GM18868 (cell line): ENCODE data around the gene KLRC4.
A peak's percentile ranks its signal among the peaks of the same experiment; 100 is the strongest.
"Not testable (repeated sequence)": the region's sequence is repeated elsewhere in the genome, so short reads cannot be mapped to it uniquely, and the experiment has no call there.

Experiments
- ATAC-seq: cut with Tn5 transposase; IDR thresholded peaks from one replicate; pipeline ENCODE4 v1.9.1; 2021; ENCODE audit warnings: mild to moderate bottlenecking, moderate library complexity; ENCODE audit not compliant: unreplicated experiment

KLRC4 gene

GRCh38 chr12:10398168-10398567 is 11.4 kb downstream of the KLRC4 start:
- no peak for ATAC-seq

- no peak for ATAC-seq
Measured at GRCh38 chr12:10397296-10397695, 12.3 kb downstream of the KLRC4 start.

- not testable (repeated sequence) for ATAC-seq
Measured at GRCh38 chr12:10396176-10396575, 13.4 kb downstream of the KLRC4 start.

GRCh38 chr12:10395390-10395998 is 14.1 kb downstream of the KLRC4 start:
- ATAC-seq = peak; percentile 73

- not testable (repeated sequence) for ATAC-seq
Measured at GRCh38 chr12:10394531-10395152, 14.9 kb downstream of the KLRC4 start.

- ATAC-seq = no peak
Measured at GRCh38 chr12:10393291-10393690, 16.3 kb downstream of the KLRC4 start.

GRCh38 chr12:10392394-10392930 is 17.1 kb downstream of the KLRC4 start:
- ATAC-seq = peak; percentile 76

- ATAC-seq = not testable (repeated sequence)
Measured at GRCh38 chr12:10390991-10391390, 18.6 kb downstream of the KLRC4 start.

- ATAC-seq = no peak
Measured at GRCh38 chr12:10389904-10390303, 19.7 kb downstream of the KLRC4 start, which contains the start of gene KLRK1. Gene KLRK1 (minus strand): TSS chr12:10390041. CDS start chr12:10388810, 1,231 bp downstream.

GRCh38 chr12:10388624-10389413 is 20.7 kb downstream of the KLRC4 start:
- ATAC-seq = no peak

- not testable (repeated sequence) for ATAC-seq
Measured at GRCh38 chr12:10387498-10387897, 22.1 kb downstream of the KLRC4 start.

- no peak for ATAC-seq
Measured at GRCh38 chr12:10386857-10387256, 22.7 kb downstream of the KLRC4 start.

GRCh38 chr12:10385166-10385613 is 24.4 kb downstream of the KLRC4 start:
- ATAC-seq = no peak

GRCh38 chr12:10384191-10384590 is 25.4 kb downstream of the KLRC4 start:
- ATAC-seq = no peak

- ATAC-seq = no peak
Measured at GRCh38 chr12:10381928-10382628, 27.5 kb downstream of the KLRC4 start.

- ATAC-seq = not testable (repeated sequence)
Measured at GRCh38 chr12:10378737-10379136, 30.8 kb downstream of the KLRC4 start.

- no peak for ATAC-seq
Measured at GRCh38 chr12:10374624-10375018, 34.9 kb downstream of the KLRC4 start.

GRCh38 chr12:10372559-10372958 is 37.0 kb downstream of the KLRC4 start:
- no peak for ATAC-seq

GRCh38 chr12:10371893-10372535 is 37.5 kb downstream of the KLRC4 start:
- ATAC-seq = not testable (repeated sequence)
